GM19468 (cell line): ENCODE data around the gene ANKRD23.
"Not testable (repeated sequence)": the region's sequence is repeated elsewhere in the genome, so short reads cannot be mapped to it uniquely, and the experiment has no call there.

ENCODE experiments used
- ATAC-seq: cut with Tn5 transposase; IDR thresholded peaks from one replicate; pipeline ENCODE4 v1.9.1; 2021; ENCODE audit warnings: mild to moderate bottlenecking, moderate library complexity, moderate number of reproducible peaks; ENCODE audit not compliant: unreplicated experiment; ENCODE audit errors: extremely low read depth

ANKRD23 gene

DNA sequence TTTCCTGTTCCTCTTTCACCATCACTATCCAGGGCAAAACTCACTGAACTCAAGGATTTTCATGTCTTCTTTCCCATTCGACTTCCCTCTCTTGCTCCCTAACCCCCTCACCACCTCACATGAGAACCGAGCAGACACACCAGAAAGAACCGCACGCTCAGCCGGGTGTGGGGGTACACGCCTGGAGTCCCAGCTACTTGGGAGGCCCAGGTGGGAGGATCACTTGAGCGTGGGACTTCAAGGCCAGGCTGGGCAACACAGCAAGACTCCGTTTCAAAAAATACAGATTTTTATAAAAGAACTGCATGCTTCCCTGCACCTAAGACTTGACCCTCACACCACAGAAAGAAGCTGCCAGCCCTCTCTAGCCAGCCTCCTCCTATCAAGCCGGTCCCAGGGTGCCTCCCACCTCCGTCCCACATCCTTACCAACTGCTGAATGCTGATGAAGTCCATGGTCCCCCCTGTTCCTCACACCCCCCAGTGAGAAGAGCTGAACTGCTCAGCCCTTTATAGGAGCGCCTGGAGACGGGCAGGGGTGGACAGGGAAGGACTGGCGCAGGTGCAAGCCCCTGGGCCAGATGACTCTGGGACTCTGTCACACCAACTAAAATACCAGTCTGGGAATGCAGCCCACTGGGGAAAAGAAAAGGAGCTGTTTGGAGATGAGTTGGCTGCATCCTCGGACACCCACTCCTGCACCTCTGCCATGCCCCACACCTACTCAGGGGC lies at the start of gene ANKRD23:
ANKRD23 (minus strand) TSS at position 484 of the 731 bp plus-strand sequence; CDS start at position 455, 29 bp downstream.
- ATAC-seq: no peak

DNA sequence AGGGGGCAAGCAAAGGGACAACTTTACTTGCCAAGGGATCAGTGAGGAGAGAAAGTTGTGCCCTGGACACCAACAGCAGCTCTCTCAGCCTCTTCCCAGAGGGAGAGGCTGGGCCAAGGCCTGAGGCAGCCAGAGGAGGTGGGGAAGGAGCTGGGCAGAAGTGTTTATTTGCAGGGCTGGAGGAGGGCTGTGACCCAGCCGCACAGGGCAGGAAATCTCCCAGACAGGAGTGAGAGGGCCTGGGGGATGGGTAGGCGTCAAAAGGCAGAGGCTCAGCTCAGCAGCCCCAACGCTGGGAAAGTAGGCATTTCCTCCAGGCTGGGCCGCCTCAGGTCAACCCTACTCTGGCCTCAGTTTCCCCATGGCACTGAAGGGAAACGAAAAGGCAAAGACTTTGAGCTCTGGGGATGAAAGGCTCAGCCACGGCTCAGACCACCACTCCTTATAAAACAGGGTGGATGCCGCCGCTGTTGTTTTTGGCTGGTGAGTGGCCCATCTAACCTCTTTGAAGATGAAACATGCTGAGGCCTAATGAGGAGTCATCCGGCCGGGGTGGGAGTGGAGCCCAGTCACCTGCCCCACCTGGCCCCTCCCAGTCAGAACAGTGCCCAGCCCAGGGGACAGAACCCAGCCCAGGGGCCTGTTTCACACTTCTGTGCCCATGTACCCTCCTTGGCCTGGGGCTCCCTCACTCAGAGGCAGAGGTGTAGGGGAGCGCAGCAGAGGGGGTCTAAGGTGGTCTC lies 47.9 kb upstream of the ANKRD23 start:
- ATAC-seq: no peak

DNA sequence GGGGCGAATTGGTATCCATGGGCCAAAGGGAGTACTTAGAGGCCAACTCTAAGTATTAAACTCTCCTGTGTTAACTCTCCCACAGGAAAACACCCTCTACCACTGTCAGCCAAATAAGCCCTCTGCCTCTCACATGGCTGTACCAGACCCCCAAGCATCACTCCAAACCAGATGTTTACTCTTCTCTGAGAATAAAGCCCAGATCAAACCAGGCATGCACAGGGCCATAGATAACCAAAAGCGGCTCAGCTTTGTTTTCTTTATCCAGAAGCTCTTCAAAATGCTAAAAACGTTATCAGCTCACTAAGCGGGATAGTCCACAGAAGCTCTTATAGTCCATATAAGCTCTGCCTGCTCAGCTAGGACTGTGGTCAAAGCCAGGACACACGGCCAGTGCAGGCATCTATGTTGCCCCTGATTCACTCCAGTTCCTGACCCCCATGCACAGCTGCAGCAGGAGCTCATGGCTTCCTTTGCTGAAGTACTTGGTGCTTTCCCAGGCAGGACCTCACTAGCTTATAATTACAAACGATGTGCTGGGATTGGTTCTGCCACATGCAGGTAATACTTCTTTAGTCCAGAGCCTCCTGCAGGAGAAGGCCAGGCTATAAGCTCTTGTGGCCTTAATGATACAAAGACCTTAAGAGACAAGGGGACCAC lies 47.0 kb upstream of the ANKRD23 start:
- no peak for ATAC-seq

DNA sequence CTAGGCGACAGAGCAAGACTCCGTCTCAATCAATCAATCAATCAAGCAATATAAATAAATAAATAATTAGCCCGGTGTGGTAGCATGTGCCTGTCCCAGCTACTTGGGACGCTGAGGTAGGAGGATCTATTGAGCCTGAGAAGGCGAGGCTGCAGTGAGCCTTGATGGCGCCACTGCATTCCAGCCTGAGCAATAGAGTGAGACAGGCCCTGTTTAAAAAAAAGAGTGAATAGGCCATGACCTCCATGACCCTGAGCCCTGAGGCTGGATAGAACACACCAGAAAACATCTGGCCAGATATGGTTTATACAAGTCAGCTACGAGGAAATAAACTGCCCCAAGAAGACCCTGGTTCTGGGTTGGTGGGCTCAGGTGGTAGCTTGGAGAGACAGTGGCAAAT lies 46.4 kb upstream of the ANKRD23 start:
- no peak for ATAC-seq

DNA sequence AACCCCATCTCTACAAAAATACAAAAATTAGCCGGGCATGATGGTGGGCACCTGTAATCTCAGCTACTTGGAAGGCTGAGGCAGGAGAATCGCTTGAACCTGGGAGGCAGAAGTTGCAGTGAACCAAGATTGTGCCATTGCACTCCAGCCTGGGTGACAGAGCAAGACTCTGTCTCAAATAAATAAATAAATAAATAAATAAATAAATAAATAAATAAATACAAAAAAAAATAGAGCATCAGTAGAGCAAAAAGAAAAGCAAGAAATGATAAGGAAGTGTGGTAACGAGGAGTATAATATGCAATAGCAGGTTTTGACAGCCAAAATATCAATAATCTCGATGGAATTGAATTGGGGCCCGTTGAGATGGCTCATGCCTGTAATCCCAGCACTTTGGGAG lies 45.7 kb upstream of the ANKRD23 start:
- ATAC-seq: not testable (repeated sequence)

DNA sequence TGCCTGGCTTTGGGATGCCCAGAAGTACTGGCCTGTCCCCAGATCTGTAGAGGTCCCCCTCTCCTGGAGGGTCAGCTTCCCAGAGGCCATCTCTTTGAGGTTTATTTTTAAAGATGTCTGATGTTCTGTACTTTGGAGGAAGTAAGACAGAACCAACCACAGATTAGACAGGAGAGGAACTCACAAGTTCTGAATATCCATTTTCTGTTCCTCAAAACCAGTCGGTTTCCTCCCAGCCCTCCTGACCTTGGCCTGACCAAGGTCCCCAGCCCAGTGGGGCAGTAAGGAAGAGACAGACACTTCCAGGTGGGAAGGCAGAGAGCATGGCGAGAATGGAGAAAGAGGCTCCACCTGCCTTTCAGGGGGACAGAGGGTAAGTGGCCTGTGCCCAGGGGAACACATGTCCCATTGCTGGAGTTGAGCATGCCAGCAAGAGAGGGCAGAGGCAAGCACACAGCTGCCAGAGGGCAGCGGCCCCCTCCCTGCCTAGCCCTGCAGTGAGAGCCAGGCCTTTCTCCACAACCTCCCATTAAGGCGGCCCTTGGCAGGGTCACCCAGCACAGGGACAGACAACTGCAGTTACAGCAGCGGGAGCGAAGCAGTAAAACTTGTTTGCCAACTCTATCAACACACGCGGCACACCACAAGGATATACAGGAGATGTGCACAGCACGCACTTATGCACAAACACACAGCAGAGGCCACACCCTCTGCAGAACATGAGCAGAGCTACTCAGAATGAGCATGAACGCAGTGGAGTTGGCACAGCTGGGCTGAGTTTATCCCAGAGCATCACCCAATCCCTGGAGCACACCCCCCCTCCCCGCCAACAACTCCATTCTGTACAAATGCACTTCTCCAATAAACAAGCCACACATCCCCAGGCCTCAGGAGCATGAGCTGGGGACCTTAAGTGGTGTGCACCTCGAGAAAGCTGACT lies 44.5 kb upstream of the ANKRD23 start:
- ATAC-seq: no peak

DNA sequence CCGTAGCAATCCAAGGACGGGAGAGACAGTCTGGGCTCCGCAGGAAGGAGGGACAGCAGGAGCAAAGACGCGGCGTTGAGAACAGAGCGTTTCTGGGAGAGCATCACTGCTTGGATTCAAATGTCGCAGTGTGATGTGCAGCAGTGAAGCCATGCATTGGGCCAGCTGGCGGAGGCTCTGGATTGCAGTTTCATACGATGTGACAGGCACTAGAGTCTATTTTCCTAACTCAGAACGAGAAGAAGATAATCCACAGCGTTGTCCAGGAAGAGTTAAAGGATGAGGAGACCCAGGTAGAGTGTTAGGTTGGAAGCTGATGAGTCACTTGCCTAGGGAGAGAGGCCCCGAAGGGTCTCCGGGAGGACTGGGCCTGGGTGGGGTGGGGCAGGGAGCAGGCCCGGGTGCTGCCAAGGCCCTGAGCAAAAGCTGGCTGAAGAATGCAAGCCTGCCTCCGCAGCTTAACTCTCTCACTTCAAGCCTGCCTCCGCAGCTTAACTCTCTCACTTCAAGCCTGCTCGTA lies 43.7 kb upstream of the ANKRD23 start:
- no peak for ATAC-seq

DNA sequence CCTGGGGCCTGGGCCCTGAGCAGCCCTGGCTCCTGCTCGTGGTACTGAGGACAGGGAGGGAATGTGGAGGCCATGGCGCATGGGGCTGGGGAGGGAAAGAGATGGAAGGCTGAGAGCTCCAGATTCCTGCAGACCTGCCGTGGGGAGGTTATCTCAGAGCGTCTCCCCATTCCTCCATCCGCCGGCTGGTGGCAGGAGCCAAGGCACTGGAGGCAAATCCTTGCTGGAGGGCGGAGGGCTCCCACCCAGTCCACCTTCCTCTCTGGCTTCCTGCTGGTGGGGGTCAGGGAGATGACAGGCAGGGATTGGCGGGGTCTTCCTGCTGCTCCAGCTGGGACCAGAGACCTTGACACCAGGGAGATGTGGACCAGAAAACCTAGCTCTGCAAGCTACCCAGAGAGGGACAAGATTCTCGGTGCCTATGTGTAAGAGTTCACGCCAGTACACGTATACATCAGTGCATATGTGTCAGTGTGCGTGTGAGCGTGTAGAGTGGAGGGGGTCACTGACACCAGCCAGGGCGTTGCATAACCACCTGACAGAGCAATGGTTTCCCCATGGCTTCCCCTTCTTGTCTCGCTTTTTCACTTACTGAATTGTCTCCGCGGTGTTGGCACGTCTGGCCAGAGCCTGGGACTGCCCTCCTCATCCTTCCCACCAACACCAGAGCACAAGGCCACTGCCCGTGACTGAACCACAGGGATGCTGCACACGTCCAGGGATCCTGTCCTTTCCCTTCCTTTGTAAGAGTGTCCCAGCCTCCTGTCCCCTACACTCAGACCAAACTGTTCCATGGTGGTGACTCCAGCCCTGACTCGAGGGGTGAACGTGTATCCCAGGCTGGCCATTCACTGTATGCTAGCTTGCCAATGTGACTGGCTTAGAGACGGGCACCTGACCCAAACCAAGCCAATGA lies 41.9 kb upstream of the ANKRD23 start:
- no peak for ATAC-seq

DNA sequence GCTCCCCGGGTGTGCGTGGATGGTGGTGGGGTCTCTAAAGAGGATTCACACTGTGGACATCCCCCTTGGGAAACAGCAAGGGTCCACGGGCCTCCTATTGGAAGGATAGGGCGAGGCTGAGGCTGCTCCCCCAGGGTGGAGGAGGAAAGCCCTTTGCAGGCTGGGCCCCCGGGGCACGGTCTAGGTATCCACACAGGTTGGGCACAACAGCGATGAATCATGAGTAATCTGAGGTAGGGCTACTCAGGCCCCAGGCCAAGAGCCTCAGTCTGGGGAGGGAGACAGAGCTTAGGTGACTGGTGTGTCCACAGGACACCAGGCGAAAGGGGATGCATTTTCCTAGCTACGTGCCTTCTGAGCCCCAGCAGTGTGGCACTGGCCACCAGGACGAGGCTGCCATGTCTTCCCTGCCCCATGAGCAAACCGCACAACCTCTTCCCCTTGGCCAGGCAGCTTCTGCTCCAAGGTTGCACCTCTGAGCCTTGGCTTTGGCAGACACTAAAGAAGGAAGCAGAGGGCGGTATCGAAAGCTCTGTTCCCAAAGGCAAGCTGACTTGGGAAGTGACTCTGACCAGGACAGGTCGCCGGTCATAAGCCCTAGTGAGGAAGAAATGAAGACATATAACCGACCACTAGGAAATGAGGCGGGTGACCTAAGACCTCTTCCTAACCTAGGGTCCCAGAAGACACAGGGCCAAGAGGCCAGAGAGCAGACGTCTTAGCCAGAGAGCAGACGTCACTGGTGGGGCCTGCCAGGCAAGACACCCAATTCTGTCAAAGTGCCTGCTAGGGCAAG lies 40.7 kb upstream of the ANKRD23 start:
- no peak for ATAC-seq

DNA sequence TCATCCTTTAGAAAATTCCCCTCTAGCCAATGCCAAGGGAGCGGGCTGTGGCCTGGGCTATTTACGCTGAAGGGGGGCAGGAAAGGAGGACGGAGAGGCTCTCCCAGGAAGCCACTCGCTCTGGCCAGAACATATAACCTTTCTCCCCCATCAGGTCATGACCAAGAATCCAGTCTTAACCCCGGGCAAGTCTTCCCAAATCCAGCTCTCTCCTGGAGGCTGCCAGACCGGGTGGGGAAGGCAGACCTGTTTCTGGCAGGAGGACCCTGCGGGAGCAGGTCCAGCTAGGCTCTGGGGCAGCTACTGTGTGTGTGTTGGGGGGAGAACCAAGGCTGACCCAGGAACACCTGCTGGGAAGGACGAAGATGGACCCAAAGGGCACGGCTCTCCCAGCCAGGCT lies 39.5 kb upstream of the ANKRD23 start:
- no peak for ATAC-seq

DNA sequence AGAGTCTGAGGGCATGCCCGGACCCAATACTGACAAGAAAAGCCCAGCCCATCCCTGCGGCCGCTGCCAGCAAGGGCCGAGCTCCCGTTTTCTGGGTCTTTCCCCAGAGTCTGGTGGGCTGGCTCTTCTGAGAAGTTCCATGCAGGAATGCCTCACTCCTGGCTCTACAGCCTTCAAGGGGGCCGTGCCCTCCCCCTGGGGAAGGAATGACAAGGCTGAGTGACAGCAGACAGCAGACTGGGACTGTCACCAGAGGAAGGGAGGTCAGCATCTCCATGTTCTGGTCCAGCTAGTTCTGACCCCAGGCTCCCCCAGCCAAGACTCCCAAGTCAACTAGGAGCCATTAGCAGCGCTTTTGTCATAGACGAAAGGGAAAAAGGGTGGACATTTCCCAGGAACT lies 39.1 kb upstream of the ANKRD23 start:
- ATAC-seq: no peak

DNA sequence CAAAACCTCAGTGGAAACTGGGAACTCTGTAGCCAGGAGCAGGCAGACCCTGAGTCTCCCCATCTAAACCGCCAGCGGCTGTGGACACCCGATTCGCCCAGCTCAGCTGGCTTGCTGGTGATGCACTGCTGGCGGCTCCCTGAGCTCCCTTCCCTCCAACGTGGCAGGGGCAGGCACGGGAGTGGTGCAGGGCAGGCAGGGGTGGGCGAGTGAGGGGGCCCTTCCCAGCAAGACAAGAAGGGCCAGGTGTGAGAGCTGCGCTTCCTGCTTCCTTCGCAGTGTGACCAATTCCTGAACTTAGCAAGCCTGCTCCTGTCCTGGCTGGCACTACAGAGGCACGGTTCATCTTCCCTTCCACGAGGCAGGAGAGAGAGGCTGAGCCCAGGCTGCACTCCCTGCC lies 38.4 kb upstream of the ANKRD23 start:
- no peak for ATAC-seq

DNA sequence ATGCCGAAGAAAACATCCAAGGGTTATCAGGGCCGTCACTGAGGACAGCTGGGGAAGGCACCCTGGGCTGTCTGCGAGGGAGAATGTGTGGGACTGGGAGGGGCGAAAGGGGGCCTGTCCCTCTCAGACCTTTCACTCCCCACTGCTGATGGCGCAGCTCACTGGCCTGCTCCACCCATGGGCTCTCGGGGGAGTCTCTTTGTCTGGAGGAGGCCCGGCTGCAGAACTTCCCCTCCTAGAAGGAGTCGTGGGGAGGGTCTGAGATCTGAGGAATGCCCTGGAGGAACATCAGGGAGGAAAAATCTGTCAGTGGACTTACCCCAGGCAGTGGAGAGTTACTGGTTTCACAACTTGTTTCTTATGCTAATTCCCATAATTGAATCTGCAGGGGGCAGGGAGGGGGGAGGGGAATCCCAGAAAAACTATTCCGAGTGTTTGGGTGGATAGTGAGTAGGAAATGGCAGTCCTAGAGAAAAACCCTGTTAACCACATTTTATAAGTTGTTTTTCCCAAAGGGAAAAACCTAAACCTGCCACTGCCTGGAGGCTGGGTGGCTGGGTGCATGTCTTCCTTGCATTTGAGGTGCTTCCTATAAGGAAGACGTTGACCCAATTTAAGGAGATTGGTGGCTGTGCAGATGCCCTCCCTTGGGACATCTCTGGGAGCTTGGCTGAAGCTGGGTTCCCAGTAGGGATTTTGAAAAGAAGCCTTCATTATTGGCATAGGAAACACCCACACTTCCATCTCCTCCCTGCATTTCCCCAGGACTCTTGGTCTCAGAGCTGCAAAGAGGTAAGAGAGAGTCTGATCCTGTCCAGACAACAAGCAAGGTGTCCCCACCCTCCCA lies 37.8 kb upstream of the ANKRD23 start:
- ATAC-seq: no peak

DNA sequence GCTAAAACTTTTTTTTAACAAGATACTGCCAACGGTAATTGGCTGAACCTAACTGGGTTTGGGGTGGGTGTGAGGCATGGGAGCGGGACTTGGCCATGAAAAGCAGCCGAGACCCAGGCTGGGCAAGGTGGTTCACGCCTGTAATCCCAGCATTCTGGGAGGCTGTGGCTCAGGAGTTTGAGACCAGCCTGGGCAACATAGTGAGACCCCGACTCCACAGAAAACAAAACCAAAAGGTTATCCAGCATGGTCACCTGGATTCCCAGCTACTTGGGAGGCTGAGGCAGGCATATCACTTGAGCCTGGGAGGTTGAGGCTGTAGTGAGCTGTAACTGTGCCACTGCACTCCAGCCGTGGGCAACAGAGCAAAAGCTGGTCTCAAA lies 37.1 kb upstream of the ANKRD23 start:
- no peak for ATAC-seq

DNA sequence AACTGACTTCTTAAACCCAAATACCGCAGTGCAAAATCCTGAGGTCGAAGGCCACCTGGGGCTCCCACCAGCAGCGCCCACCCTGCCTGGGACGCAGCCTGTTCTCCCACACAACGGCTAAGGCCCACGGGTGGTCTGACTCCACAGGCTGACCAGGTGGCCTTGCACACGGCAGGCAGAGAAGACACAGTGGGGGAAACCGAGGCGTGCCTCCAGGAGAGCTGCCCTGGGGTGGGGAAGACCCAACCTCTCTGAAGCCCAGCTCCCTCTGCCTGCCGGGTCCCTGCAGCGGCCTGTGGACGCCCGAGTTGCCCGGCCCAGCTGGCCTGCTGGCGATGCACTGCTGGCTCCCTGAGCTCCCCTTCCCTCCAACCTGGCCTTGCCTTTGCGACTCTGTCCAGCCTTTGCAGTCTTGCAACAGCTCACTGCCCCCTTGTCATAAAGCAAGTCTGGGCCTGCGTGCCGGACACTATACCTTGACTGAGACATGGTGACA lies 35.8 kb upstream of the ANKRD23 start:
- no peak for ATAC-seq

DNA sequence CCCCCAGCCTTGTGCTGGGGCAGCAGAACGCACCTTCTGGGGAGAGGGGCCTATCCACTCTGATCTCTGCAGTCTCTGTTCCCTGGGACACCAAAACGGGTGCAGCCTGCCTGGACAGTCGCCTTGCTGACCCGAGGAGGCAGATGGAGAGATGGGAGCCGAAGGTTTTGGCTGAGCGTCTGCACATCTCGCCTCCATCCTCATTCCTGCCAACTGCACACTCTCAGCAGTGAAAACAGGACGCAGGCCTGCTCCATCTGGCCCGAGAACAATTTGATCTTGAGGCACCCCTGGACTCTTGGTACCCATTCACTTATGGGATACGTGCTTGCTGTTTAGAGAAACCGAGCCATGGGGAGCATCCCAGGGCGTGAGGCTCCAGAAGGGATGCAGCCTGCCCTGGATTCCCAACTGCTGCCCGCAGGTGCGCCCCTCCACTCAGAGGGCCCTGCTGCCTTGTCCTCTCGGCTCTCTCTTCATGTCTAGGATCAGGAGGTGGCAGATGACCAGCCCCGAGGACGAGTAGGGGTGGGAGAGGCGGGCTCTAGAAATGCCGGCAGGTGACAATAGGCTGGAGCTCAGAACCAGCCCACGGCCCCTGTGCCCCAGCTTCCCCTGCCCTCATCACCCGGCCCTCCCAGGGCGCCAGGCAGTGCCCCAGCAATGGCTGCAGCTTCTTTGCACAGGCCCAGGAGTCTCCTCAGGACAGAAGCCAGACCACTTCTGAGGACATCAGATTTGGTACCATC lies 35.1 kb upstream of the ANKRD23 start:
- ATAC-seq: no peak
